ENCODE data around the gene ZFP91. TPM values are rescaled to one million over a fixed set of nuclear protein-coding genes. Genes with fewer than 3 reads are reported as not detected.
A peak's percentile ranks its signal among the peaks of the same experiment; 100 is the strongest.

Gene ZFP91
- total and polyA plus RNA-seq, 9 of the 15 experiments (the other 6 are each of a cell fraction or from before 2014, with no cell fraction given): 17.6 to 58.3 (median 34.0) TPM

GRCh38 chr11:58578136-58578634 is 678 bp upstream of the ZFP91 start (continued):
- TF ChIP-seq ESRRA (IDR thresholded peaks at IDR 0.05; ENCODE audit: borderline replicate concordance, low read depth) (no peak; the same call in 1 of the 2 replicates), PPARD (CRISPR knock-in tag; IDR thresholded peaks at IDR 0.05) (no peak), FOXJ2 (tag; IDR thresholded peaks at IDR 0.05) (no peak), U2AF1 (optimal IDR thresholded peaks at IDR 0.05; ENCODE audit: low read depth, low read length) (no peak), MYBL2 (IDR thresholded peaks at IDR 0.05; ENCODE audit: low read depth) (no peak), MYBL2 (CRISPR knock-in tag; IDR thresholded peaks at IDR 0.05; ENCODE audit: borderline replicate concordance) (no peak), POLR2AphosphoS5 (IDR thresholded peaks at IDR 0.05; ENCODE audit: control insufficient read depth, insufficient read depth, low read depth, low read length) (0 out of 2 replicates have a peak, but pooled peaks have one; percentile 7), HNRNPLL (IDR thresholded peaks at IDR 0.05; ENCODE audit: low read depth, low read length, poor library complexity, severe bottlenecking) (peak; percentile 16), TFAP4 (CRISPR knock-in tag; IDR thresholded peaks at IDR 0.05; ENCODE audit: borderline replicate concordance) (peak; percentile 37; the same call in 1 of the 2 replicates), NRF1 (conservative IDR thresholded peaks at IDR 0.05 in 1 of 2, IDR thresholded peaks at IDR 0.05 in 1 of 2) (peak; percentile 99), ZNF586 (CRISPR knock-in tag; conservative IDR thresholded peaks at IDR 0.05) (no peak), MTA3 (IDR thresholded peaks at IDR 0.05; ENCODE audit: borderline replicate concordance) (no peak), TFE3 (CRISPR knock-in tag; IDR thresholded peaks at IDR 0.05) (no peak), ZBTB11 (CRISPR knock-in tag; IDR thresholded peaks at IDR 0.05) (peak in 1 of 3 experiments; percentile 70; a peak in 1 of 6 replicates), MAZ (CRISPR knock-in tag; conservative IDR thresholded peaks at IDR 0.05 in 1 of 2, IDR thresholded peaks at IDR 0.05 in 1 of 2) (peak in 1 of 2 experiments; percentile 62; a peak in 1 of 4 replicates), ZMIZ1 (IDR thresholded peaks at IDR 0.05; ENCODE audit: low read depth in 2 of 2, low read length in 2 of 2) (peak; percentile 10 to 16; a peak in 1 of 4 replicates)

Measured in K562 (cell line).